ENCODE results near the gene PLEKHA7.

- TF ChIP-seq CTCF (IDR thresholded peaks at IDR 0.05; ENCODE audit: low read depth, low read length) (no peak), MAX (IDR thresholded peaks at IDR 0.05; ENCODE audit: low read depth, low read length) (no peak)
Measured at GRCh38 chr11:16771350-16772140, 242.7 kb downstream of the PLEKHA7 start.
